HG02623 (cell line): ENCODE data around the gene TAC4.

Source experiments
- ATAC-seq: cut with Tn5 transposase; IDR thresholded peaks from one replicate; pipeline ENCODE4 v1.9.1; 2021; ENCODE audit warnings: moderate library complexity; ENCODE audit not compliant: unreplicated experiment

Gene TAC4

DNA sequence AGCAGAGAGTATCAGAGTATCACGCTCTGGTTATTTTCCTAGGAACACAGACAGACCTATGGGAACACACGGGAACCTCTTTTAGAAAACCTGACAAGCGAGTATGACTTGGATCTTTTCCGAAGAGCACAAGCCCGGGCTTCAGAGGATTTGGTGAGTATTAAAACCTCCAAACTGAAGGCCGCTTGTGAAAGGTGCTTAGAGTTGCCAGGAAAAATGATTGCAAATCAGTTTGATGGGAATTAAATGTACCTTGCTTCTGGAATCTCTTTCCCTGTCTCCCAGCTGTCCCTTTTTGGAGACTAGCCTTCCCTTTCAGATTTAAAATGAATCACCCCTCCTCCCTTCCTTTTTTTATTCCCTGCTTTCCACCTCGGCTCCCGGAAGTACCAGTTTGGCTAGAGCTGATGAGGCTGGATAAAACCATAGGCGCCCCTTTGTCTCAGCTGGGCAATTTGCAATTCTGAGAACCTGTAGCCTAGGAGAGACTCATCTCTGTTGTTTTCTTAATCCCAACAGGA is 32.0 kb downstream of the TAC4 start:
- ATAC-seq = no peak

DNA sequence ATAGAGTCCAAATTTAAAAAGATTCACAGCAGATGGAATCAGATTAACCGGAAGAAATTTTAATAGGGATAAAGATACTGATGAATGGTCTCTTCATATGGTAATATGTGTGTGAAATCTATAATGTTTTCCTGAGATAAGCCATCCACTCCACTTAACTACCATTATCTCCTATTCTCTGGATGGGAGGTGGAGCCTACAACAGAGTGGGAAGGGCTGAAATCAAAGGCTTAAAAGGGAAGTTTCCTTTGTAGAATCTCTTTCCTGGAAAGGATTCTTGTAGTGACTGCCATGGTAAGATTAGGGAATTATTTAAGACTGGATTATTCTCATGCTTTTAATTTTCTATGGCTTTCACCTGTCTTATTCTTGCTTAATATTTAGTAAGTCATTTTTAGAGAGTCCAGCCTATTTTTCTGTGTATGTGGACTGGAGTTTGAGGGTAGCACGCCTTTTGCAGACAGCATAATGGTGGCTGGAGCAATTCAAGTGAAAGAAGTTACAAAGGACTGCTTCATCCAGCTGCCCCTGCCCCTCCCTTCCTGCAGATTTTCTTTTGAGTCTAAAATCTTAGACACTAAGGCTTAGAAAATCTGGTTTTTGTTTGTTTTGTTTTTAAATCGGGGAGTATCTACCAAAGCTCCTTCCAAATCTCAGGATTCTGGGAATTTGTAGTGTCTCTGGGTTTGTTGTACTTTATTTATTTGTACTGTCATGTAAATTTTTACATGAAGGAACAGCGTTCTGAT is 32.9 kb downstream of the TAC4 start:
- ATAC-seq = no peak

DNA sequence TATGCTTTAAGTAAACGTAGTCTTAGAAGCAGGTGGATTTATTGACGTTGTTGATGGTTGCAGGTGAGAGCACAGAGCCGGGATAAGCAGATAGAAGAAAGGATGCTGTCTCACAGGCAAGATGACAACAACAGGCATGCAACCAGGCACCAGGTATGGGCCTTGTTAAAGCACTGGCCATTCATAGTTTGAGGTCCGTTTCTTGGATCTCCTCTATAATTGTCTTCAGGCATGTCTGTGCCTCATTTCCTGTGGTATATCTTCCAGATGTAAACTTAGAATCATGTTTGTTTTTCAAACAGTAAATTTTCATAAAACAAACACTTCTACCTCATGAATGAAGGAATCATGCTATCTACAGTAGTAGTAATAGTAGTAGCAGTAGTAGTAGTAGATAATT is 38.8 kb downstream of the TAC4 start:
- no peak for ATAC-seq

DNA sequence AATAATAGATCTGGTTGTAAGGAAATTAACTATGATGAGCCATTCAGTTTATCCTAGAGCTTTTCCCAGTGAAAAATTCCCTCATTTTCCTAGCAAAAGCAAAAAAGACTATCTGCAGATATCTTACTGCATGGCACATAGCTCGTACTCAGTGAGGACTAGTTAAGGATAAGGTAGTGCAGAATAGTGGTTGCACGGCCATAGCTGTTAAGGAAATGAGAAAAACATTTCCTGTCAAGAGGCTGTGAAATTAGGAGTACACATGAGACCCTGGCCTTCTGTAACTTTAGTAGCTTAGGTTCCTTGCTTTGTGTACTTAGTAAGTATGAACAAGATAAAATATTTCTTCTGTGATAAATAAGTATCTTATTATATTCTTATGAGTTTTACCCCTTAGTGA is 49.1 kb downstream of the TAC4 start:
- no peak for ATAC-seq

DNA sequence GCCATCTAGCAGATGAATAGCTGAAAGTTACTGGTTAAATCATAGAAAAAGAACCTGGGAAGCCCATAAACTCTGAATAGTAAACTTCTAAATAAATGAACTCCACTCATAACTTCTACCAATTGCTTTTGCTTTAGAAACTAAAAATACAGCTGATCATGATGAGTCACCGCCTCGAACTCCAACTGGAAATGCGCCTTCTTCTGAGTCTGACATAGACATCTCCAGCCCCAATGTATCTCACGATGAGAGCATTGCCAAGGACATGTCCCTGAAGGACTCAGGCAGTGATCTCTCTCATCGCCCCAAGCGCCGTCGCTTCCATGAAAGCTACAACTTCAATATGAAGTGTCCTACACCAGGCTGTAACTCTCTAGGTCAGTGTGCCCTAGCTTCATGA is 49.7 kb downstream of the TAC4 start:
- no peak for ATAC-seq

DNA sequence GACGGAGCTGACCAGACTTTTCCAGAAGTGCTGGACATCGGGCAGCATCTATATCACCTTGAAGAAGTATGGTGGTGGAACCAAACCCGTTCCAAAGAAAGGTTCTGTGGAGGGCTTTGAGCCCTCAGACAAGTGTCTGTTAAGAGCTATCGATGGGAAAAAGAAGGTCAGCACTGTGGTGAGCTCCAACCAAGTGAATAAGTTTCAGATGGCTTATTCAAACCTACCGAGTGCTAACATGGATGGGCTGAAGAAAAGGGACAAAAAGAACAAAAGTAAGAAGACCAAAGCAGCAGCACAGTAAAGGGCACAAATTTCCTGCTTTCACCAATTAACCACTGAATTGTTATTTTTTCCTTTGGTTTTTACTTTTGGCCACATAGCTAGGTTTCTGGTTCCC is 52.5 kb downstream of the TAC4 start:
- no peak for ATAC-seq

DNA sequence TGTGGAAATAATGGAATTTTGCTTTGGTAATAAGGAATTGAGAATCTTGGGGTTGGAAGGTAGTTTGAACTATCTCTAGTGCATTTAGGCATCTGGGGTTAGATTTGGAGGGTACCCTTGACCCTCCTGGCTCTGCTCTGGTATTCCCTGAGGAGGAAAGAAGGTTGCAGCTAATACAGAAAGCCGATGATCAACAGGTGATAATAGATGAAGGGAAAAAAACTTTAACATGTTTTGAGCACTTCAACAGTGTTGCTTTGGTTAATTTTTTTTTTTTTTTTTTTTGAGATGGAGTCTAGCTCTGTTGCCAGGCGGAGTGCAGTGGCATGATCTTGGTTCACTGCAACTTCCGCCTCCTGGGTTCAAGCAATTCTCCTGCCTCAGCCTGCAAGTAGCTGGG is 54.6 kb downstream of the TAC4 start:
- ATAC-seq = no peak

DNA sequence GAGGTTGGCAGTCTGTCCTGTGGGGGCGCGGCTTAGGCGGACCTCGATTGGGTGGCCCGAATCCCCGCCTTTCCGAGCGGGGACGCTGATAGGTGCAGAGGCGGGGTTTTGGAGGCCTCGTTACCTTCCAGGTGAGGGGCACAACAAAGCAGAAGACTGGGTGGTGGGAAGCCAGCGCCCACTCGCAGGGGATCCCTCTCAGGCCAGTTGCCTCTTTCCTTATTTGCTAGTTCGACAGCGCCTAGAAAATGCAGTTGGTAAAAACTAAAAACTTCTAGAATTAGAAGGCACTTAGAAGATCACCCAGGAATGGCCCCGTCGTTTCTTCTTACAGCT is 58.7 kb downstream of the TAC4 start:
- no peak for ATAC-seq

DNA sequence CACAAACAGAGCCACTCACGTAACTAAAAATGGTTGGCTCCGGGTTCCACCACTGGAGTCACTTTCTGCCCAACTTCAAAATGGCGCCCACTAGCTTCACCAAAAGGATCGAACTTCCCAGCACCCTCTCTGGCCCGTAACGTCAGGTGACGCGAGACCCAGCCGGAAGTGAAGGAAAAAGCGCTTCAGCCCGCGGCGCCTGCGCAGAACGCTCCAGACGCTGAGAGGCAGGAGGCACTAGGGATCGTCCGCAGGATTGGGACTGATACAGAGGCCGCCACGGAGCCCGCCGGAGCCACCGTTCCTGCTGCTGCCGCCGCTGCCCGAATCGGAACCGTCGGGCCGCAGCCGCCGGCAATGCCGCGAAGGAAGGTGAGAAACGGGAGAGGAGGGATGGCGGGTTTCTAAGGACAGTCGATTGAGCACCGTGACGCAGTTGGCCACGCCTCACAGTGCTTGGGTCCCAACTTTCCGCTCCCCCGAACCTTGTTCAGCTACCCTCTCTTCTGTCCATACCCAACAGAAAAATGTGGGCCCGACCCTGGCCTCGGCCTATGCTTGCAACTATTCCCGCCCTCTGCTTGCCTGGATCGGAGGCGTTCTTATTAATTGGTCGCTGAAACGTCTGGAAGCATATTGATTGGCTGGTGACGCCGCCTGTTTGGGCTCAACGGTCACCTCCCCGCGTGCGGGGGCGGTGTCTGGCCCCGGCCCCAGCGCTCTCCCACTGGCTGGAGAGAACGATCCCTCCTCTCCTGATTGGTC is 59.2 kb downstream of the TAC4 start, which contains the start of gene KAT7:
KAT7 (plus strand) TSS at position 204 of the 765 bp plus-strand sequence; CDS start at position 358, 154 bp downstream.
- ATAC-seq = peak; percentile 91
